OCI-LY7 (cell line): ENCODE results near the gene HSF2.

ENCODE experiments used
- CTCF ChIP-seq: fragments of 200-600 bp; sonication (generic); conservative IDR thresholded peaks from 2 replicates; pipeline ENCODE4 v1.5.1; 2014; ENCODE audit warnings: mild to moderate bottlenecking, antibody characterized with exemption, low read length, moderate library complexity, mixed read lengths
- EZH2phosphoT487 ChIP-seq: fragments of 200-600 bp; sonication (generic); IDR thresholded peaks from 2 replicates; pipeline ENCODE4 v1.6.1; 2018; ENCODE audit warnings: low read depth, borderline replicate concordance, mild to moderate bottlenecking, mixed run types, antibody characterized with exemption, low read length, moderate library complexity, mixed read lengths

GRCh38 chr6:122416825-122417224 is 17.4 kb downstream of the HSF2 start:
- TF ChIP-seq CTCF (no peak), EZH2phosphoT487 (no peak)
